K562 (cell line): ENCODE data around the gene RNF11. TPM values are rescaled to one million over a fixed set of nuclear protein-coding genes. Genes with fewer than 3 reads are reported as not detected.

Source experiments
- ADNP ChIP-seq: fragments of 200-800 bp; sonication (Bioruptor generic); IDR thresholded peaks from 2 replicates; pipeline ENCODE4 v1.6.1; 2016; ENCODE audit warnings: missing genetic modification characterization, missing compliant biosample characterization
- ARID1B ChIP-seq: fragments of 450-650 bp; IDR thresholded peaks from 2 replicates; pipeline ENCODE4 v1.6.1; 2016; ENCODE audit warnings: antibody characterized with exemption, mild to moderate bottlenecking, inconsistent platforms
- BCOR ChIP-seq: fragments of 450-650 bp; IDR thresholded peaks from 2 replicates; pipeline ENCODE4 v1.6.1; 2016
- BDP1 ChIP-seq: IDR thresholded peaks from 3 replicates; pipeline ENCODE4 v1.6.1; 2011; ENCODE audit not compliant: insufficient read length, insufficient read depth
- C11orf30 ChIP-seq: fragments of 450-650 bp; IDR thresholded peaks from 2 replicates; pipeline ENCODE4 v1.6.1; 2016; ENCODE audit warnings: low read depth, mild to moderate bottlenecking
- DPF2 ChIP-seq: fragments of 450-650 bp; IDR thresholded peaks from 2 replicates; pipeline ENCODE4 v1.6.1; 2016
- ELF2 ChIP-seq: fragments of 250-450 bp; sonication (Bioruptor Pico); IDR thresholded peaks from 2 replicates; pipeline ENCODE4 v1.5.0; 2021; ENCODE audit warnings: mild to moderate bottlenecking
- FOSL1 ChIP-seq: fragments of 200-800 bp; sonication (Bioruptor generic); conservative IDR thresholded peaks from 2 replicates; pipeline ENCODE4 v1.6.1; 2016; ENCODE audit warnings: missing genetic modification characterization, missing compliant biosample characterization
- FOXK1 ChIP-seq: sonication (generic); formaldehyde crosslinking; IDR thresholded peaks from 2 replicates; pipeline ENCODE4 v1.8.0; 2022; ENCODE audit warnings: missing genetic modification reagents, mild to moderate bottlenecking, borderline replicate concordance
- KHSRP ChIP-seq: fragments of 450-650 bp; IDR thresholded peaks from 2 replicates; pipeline ENCODE4 v1.6.1; 2017
- MAFK ChIP-seq: IDR thresholded peaks from 2 replicates; pipeline ENCODE4 v1.6.1; 2011; ENCODE audit warnings: low read length, improper control_type of control experiment
- MBD2 ChIP-seq: sonication (generic); IDR thresholded peaks from 2 replicates; pipeline ENCODE4 v1.6.1; 2016; ENCODE audit warnings: low read depth, borderline replicate concordance
- MECOM ChIP-seq: fragments of 250-450 bp; sonication (Bioruptor Pico); IDR thresholded peaks from 2 replicates; pipeline ENCODE4 v1.8.0; 2022; ENCODE audit warnings: inconsistent platforms
- MEF2D ChIP-seq: conservative IDR thresholded peaks from 2 replicates; pipeline ENCODE4 v1.6.1; 2016; ENCODE audit warnings: low read depth, missing genetic modification characterization, missing compliant biosample characterization
- MTA1 ChIP-seq: fragments of 450-650 bp; IDR thresholded peaks from 2 replicates; pipeline ENCODE4 v1.6.1; 2017; ENCODE audit warnings: borderline replicate concordance
- NFE2L1 ChIP-seq: fragments of 450-650 bp; IDR thresholded peaks from 2 replicates; pipeline ENCODE4 v1.6.1; 2016; ENCODE audit warnings: missing genetic modification characterization, low read depth, mild to moderate bottlenecking, missing compliant biosample characterization, moderate library complexity, borderline replicate concordance
- NR3C1 ChIP-seq: sonication (generic); formaldehyde crosslinking; IDR thresholded peaks from 2 replicates; pipeline ENCODE4 v1.8.1; 2022; ENCODE audit warnings: missing genetic modification reagents
- NRF1 ChIP-seq, 2 experiments: fragments of 450-650 bp; IDR thresholded peaks in 1 of 2; conservative IDR thresholded peaks in 1 of 2; 2 replicates each; pipeline ENCODE4 v1.6.1; 2014; ENCODE audit warnings: mild to moderate bottlenecking in 2 of 2
- PCBP2 ChIP-seq: fragments of 200-400 bp; formaldehyde crosslinking; IDR thresholded peaks from 2 replicates; pipeline ENCODE4 v1.6.1; 2018; ENCODE audit warnings: low read length, low read depth, mild to moderate bottlenecking, moderate library complexity; ENCODE audit not compliant: poor library complexity, severe bottlenecking
- RBM39 ChIP-seq: fragments of 200-400 bp; formaldehyde crosslinking; optimal IDR thresholded peaks from 2 replicates; pipeline ENCODE3; 2018; ENCODE audit warnings: low read depth, low read length
- SAP30 ChIP-seq: fragments of 200-600 bp; sonication (generic); IDR thresholded peaks from 2 replicates; pipeline ENCODE4 v1.6.1; 2012; ENCODE audit warnings: borderline replicate concordance, low read depth, mild to moderate bottlenecking, moderate library complexity, low read length, control low read depth, inconsistent platforms; ENCODE audit not compliant: insufficient read depth, poor library complexity, severe bottlenecking
- SMAD1 ChIP-seq: fragments of 150-350 bp; IDR thresholded peaks from 2 replicates; pipeline ENCODE4 v1.6.1; 2014; ENCODE audit warnings: low read length, low read depth; ENCODE audit not compliant: partially characterized antibody
- SMARCE1 ChIP-seq: fragments of 450-650 bp; IDR thresholded peaks from 2 replicates; pipeline ENCODE4 v1.7.1; 2016; ENCODE audit warnings: mild to moderate bottlenecking
- TCF3 ChIP-seq: sonication (generic); formaldehyde crosslinking; IDR thresholded peaks from 2 replicates; pipeline ENCODE4 v1.4.0; 2020; ENCODE audit warnings: mild to moderate bottlenecking, missing genetic modification reagents
- TEAD4 ChIP-seq, 2 experiments: sonication (generic) in 1 of 2; formaldehyde crosslinking in 1 of 2; IDR thresholded peaks; 2 replicates each; pipeline versions ENCODE4 v1.6.1 to v1.8.0; 2012 to 2022; ENCODE audit warnings: borderline replicate concordance in 1 of 2, inconsistent platforms in 1 of 2, low read length in 1 of 2, mild to moderate bottlenecking in 1 of 2, missing genetic modification reagents in 1 of 2
- U2AF2 ChIP-seq: fragments of 200-400 bp; formaldehyde crosslinking; optimal IDR thresholded peaks from 2 replicates; pipeline ENCODE3; 2017; ENCODE audit warnings: low read depth, mild to moderate bottlenecking, low read length
- ZNF134 ChIP-seq: fragments of 250-450 bp; sonication (Bioruptor Pico); conservative IDR thresholded peaks from 2 replicates; pipeline ENCODE4 v1.4.0; 2020
- ZNF445 ChIP-seq: fragments of 250-450 bp; sonication (Bioruptor Pico); IDR thresholded peaks from 2 replicates; pipeline ENCODE4 v1.4.0; 2020; ENCODE audit warnings: low read depth, mild to moderate bottlenecking, moderate library complexity
- ZNF79 ChIP-seq: fragments of 250-450 bp; sonication (Bioruptor Pico); IDR thresholded peaks from 2 replicates; pipeline ENCODE4 v1.4.0; 2020; ENCODE audit warnings: low read depth, mild to moderate bottlenecking, moderate library complexity
- polyA plus RNA-seq, 8 experiments: library from polyadenylated mRNA; depleted of rRNA in 4 of 8; stranded (reverse) in 5 of 8; unstranded in 3 of 8; fragments of >200 nt; fragmentation: Nextera tagmentation in 2 of 8; fragmentation: Illumina TruSeq in 1 of 8; extraction: Ambion mirVana in 2 of 8; extraction: Trizol in 1 of 8; gene quantifications; 2 replicates each; pipeline versions ENCODE4 v1.2.1 to v1.2.3, GENCODE V29; 2011 to 2014; ENCODE audit warnings: inconsistent platforms in 1 of 8, missing spikeins in 1 of 8
- total RNA-seq, 7 experiments: library from RNA; depleted of rRNA in 6 of 7; stranded (reverse); fragments of >200 nt in 6 of 7; fragmentation: Illumina TruSeq in 2 of 7; extraction: Trizol in 2 of 7; gene quantifications; 2 replicates each; pipeline versions ENCODE4 v1.2.1 to v1.2.3, GENCODE V29; 2011 to 2021; ENCODE audit warnings: low replicate concordance in 1 of 7
- TF ChIP-seq, protein P1 (sequence below): IDR thresholded peaks from 2 replicates; pipeline ENCODE4 v1.6.1; 2012; ENCODE audit warnings: low read depth, low read length, improper control_type of control experiment, borderline replicate concordance

RNF11 gene
- total and polyA plus RNA-seq, 9 of the 15 experiments (the other 6 are each of a cell fraction or from before 2014, with no cell fraction given), result 5.7 to 34.3 (median 23.1) TPM

- TF ChIP-seq, protein P1, sequence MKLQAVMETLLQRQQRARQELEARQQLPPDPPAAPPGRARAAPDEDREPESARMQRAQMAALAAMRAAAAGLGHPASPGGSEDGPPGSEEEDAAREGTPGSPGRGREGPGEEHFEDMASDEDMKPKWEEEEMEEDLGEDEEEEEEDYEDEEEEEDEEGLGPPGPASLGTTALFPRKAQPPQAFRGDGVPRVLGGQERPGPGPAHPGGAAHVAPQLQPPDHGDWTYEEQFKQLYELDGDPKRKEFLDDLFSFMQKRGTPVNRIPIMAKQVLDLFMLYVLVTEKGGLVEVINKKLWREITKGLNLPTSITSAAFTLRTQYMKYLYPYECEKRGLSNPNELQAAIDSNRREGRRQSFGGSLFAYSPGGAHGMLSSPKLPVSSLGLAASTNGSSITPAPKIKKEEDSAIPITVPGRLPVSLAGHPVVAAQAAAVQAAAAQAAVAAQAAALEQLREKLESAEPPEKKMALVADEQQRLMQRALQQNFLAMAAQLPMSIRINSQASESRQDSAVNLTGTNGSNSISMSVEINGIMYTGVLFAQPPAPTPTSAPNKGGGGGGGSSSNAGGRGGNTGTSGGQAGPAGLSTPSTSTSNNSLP, result no peak
- TF ChIP-seq SMAD1 (no peak), NRF1 (conservative IDR thresholded peaks at IDR 0.05 in 1 of 2, IDR thresholded peaks at IDR 0.05 in 1 of 2) (no peak), NFE2L1 (tag) (no peak), ADNP (no peak), FOSL1 (0 out of 2 replicates have a peak, but pooled peaks have one; percentile 18), U2AF2 (no peak), NR3C1 (CRISPR knock-in tag) (no peak), SAP30 (no peak), DPF2 (peak; percentile 24; the same call in 1 of the 2 replicates), ZNF79 (no peak), MTA1 (peak; percentile 56; the same call in 1 of the 2 replicates), ELF2 (CRISPR knock-in tag) (no peak), PCBP2 (no peak), MEF2D (tag) (0 out of 2 replicates have a peak, but pooled peaks have one; percentile 25), C11orf30 (no peak), RBM39 (no peak), BCOR (no peak), FOXK1 (CRISPR knock-in tag) (no peak), MAFK (no peak), ZNF134 (CRISPR knock-in tag) (no peak), ARID1B (0 out of 2 replicates have a peak, but pooled peaks have one; percentile 38), MBD2 (no peak), BDP1 (no peak), TEAD4 (IDR thresholded peaks at IDR 0.05; ENCODE audit: low read length) (0 out of 2 replicates have a peak, but pooled peaks have one; percentile 10), TEAD4 (CRISPR knock-in tag; IDR thresholded peaks at IDR 0.05; ENCODE audit: borderline replicate concordance) (no peak), SMARCE1 (peak; percentile 77; the same call in 1 of the 2 replicates), ZNF445 (CRISPR knock-in tag) (no peak), MECOM (CRISPR knock-in tag) (peak; percentile 31; the same call in 1 of the 2 replicates), TCF3 (no peak), KHSRP (no peak)
Observed at GRCh38 chr1:51265618-51266017, 29.5 kb downstream of the RNF11 start (continued).
